ENCODE data around the gene DEFB132.

The DEFB132 gene

GRCh38 chr20:266596-267562 lies 9.4 kb downstream of the DEFB132 start:
- DNase-seq (ENCODE audit: low spot score): peak; percentile 78

- no peak for DNase-seq (ENCODE audit: low spot score)
Observed at GRCh38 chr20:270517-270916, 13.0 kb downstream of the DEFB132 start.

GRCh38 chr20:271069-271468 lies 13.5 kb downstream of the DEFB132 start:
- no peak for DNase-seq (ENCODE audit: low spot score)

- no peak for DNase-seq (ENCODE audit: low spot score)
Observed at GRCh38 chr20:271528-271927, 14.0 kb downstream of the DEFB132 start.

- DNase-seq (ENCODE audit: low spot score): no peak
Observed at GRCh38 chr20:272718-273117, 15.2 kb downstream of the DEFB132 start.

GRCh38 chr20:273884-274283 lies 16.4 kb downstream of the DEFB132 start:
- DNase-seq (ENCODE audit: low spot score): no peak

GRCh38 chr20:275791-276190 lies 18.3 kb downstream of the DEFB132 start:
- no peak for DNase-seq (ENCODE audit: low spot score)

- DNase-seq (ENCODE audit: low spot score): no peak
Observed at GRCh38 chr20:276620-277495, 19.3 kb downstream of the DEFB132 start.

GRCh38 chr20:277496-277781 lies 19.9 kb downstream of the DEFB132 start:
- no peak for DNase-seq (ENCODE audit: low spot score)

GRCh38 chr20:278181-278580 lies 20.7 kb downstream of the DEFB132 start:
- no peak for DNase-seq (ENCODE audit: low spot score)

- no peak for DNase-seq (ENCODE audit: low spot score)
Observed at GRCh38 chr20:278607-279571, 21.4 kb downstream of the DEFB132 start.

- DNase-seq (ENCODE audit: low spot score): no peak
Observed at GRCh38 chr20:284172-284571, 26.6 kb downstream of the DEFB132 start.

- DNase-seq (ENCODE audit: low spot score): no peak
Observed at GRCh38 chr20:286508-286907, 29.0 kb downstream of the DEFB132 start.

GRCh38 chr20:288956-289692 lies 31.6 kb downstream of the DEFB132 start:
- no peak for DNase-seq (ENCODE audit: low spot score)

GRCh38 chr20:289693-290083 lies 32.2 kb downstream of the DEFB132 start:
- no peak for DNase-seq (ENCODE audit: low spot score)

- DNase-seq (ENCODE audit: low spot score): peak; percentile 90
Observed at GRCh38 chr20:290084-290831, 32.7 kb downstream of the DEFB132 start, which contains the start of gene C20orf96. Gene C20orf96 (minus strand): TSS chr20:290750. CDS start chr20:290610, 140 bp downstream.

GRCh38 chr20:294602-295001 lies 37.1 kb downstream of the DEFB132 start:
- DNase-seq (ENCODE audit: low spot score): no peak

- no peak for DNase-seq (ENCODE audit: low spot score)
Observed at GRCh38 chr20:295804-296203, 38.3 kb downstream of the DEFB132 start.

GRCh38 chr20:297098-297924 lies 39.8 kb downstream of the DEFB132 start, which contains the start of gene ZCCHC3:
Gene ZCCHC3 (plus strand): TSS chr20:297570. CDS start chr20:297587, 17 bp downstream.
- peak; percentile 92 for DNase-seq (ENCODE audit: low spot score)
